Fibroblast of mammary gland (primary cell): Measurements from ENCODE around the gene CCDC93.

Experiments used
- DNase-seq: peaks from one replicate; pipeline ENCODE4 v3.0.0-alpha.2; 2010; ENCODE audit warnings: low read depth
- H3K4me3 ChIP-seq: 2 replicates; pipeline ENCODE4 v1.5.1; 2011; ENCODE audit warnings: low read depth, mild to moderate bottlenecking, low read length, moderate library complexity; ENCODE audit not compliant: control insufficient read depth
- CTCF ChIP-seq: conservative IDR thresholded peaks from 2 replicates; pipeline ENCODE4 v1.5.1; 2011; ENCODE audit warnings: low read depth, low read length, inconsistent platforms; ENCODE audit not compliant: control insufficient read depth, insufficient read depth

Gene CCDC93

GRCh38 chr2:117953231-117953630 is 60.6 kb downstream of the CCDC93 start:
- H3K4me3 ChIP-seq = no peak overlapping the region
- DNase-seq = no peak
- TF ChIP-seq CTCF = no peak

- TF ChIP-seq CTCF = no peak
- no peak for DNase-seq
- no peak overlapping the region for H3K4me3 ChIP-seq
These were observed 61.2 kb downstream of the CCDC93 start for GRCh38 chr2:117952701-117953100.

GRCh38 chr2:117952228-117952627 is 61.6 kb downstream of the CCDC93 start:
- no peak for DNase-seq
- TF ChIP-seq CTCF = no peak
- no peak overlapping the region for H3K4me3 ChIP-seq

- no peak for TF ChIP-seq CTCF
- no peak overlapping the region for H3K4me3 ChIP-seq
- no peak for DNase-seq
These were observed 64.1 kb downstream of the CCDC93 start for GRCh38 chr2:117949806-117950205.

GRCh38 chr2:117948615-117949014 is 65.3 kb downstream of the CCDC93 start:
- H3K4me3 ChIP-seq = no peak overlapping the region
- no peak for DNase-seq
- TF ChIP-seq CTCF = no peak

GRCh38 chr2:117945296-117945695 is 68.6 kb downstream of the CCDC93 start:
- no peak overlapping the region for H3K4me3 ChIP-seq
- no peak for DNase-seq
- no peak for TF ChIP-seq CTCF

- DNase-seq = no peak
- H3K4me3 ChIP-seq = no peak overlapping the region
- no peak for TF ChIP-seq CTCF
These were observed 69.1 kb downstream of the CCDC93 start for GRCh38 chr2:117944816-117945215.
